GF-D8 (cell line): ENCODE data around the gene FTCD.
"Not testable (repeated sequence)": the region's sequence is repeated elsewhere in the genome, so short reads cannot be mapped to it uniquely, and the experiment has no call there.

Experiments
- DNase-seq: peaks from one replicate; lab custom pipeline; 2025; lab: John Stamatoyannopoulos, UW

Gene FTCD

GRCh38 chr21:46155514-46156377, at the start of gene FTCD:
Gene FTCD (minus strand): TSS chr21:46155579. CDS start chr21:46155523, 56 bp downstream.
- no peak for DNase-seq

GRCh38 chr21:46205166-46205565, 49.8 kb upstream of the FTCD start:
- no peak for DNase-seq

- DNase-seq = no peak
These were observed 47.8 kb upstream of the FTCD start for GRCh38 chr21:46203203-46203600.

GRCh38 chr21:46202592-46203202, 47.3 kb upstream of the FTCD start:
- no peak for DNase-seq

GRCh38 chr21:46200877-46201803, 45.8 kb upstream of the FTCD start:
- not testable (repeated sequence) for DNase-seq

GRCh38 chr21:46199436-46200373, 44.3 kb upstream of the FTCD start:
- DNase-seq = no peak

- no peak for DNase-seq
These were observed 41.4 kb upstream of the FTCD start for GRCh38 chr21:46196733-46197132.

GRCh38 chr21:46195595-46196195, 40.3 kb upstream of the FTCD start:
- no peak for DNase-seq

- no peak for DNase-seq
These were observed 39.3 kb upstream of the FTCD start for GRCh38 chr21:46194374-46195334.

GRCh38 chr21:46193829-46194373, 38.5 kb upstream of the FTCD start:
- no peak for DNase-seq

GRCh38 chr21:46191686-46192575, 36.6 kb upstream of the FTCD start:
- no peak for DNase-seq

GRCh38 chr21:46191257-46191685, 35.9 kb upstream of the FTCD start:
- DNase-seq = no peak

GRCh38 chr21:46190491-46191131, 35.2 kb upstream of the FTCD start:
- DNase-seq = no peak

- DNase-seq = no peak
These were observed 34.6 kb upstream of the FTCD start for GRCh38 chr21:46189959-46190490.

GRCh38 chr21:46189213-46189958, 34.0 kb upstream of the FTCD start:
- no peak for DNase-seq
